K562 (cell line): ENCODE measurements around the gene PSMB4. TPM values are rescaled to one million over a fixed set of nuclear protein-coding genes. Genes with fewer than 3 reads are reported as not detected.
A peak's percentile ranks its signal among the peaks of the same experiment; 100 is the strongest.

Experiments
- ATAC-seq: fragments of 200-7000 bp; cut with Tn5 transposase; 3 replicates; pipeline ENCODE4 v1.9.1; 2020; ENCODE audit warnings: moderate library complexity
- BruUV-seq: library from RNA; stranded (reverse); fragments of 400-500 nt; replicated peaks from 2 replicates; lab custom pipeline; 2021; lab: Mats Ljungman, UMichigan
- CTCF ChIA-PET: fragments of 300-600 bp; formaldehyde crosslinking; extraction: SDS; loops from one replicate; lab custom pipeline; 2021; ENCODE audit warnings: low intra/inter-chr PET ratio; lab: Yijun Ruan, JAX
- POLR2A ChIA-PET: fragments of 300-600, 350-650 bp; sonication (Branson Sonifier 250); formaldehyde crosslinking; extraction: SDS; loops from one replicate; lab custom pipeline; 2021; ENCODE audit warnings: antibody characterized with exemption, inconsistent platforms; lab: Yijun Ruan, JAX
- DNase-seq, 4 experiments: peaks; one replicate each; pipeline versions ENCODE4 v3.0.0 to v3.0.0-alpha.2; 2011 to 2018; ENCODE audit warnings: low spot score in 3 of 4, mixed read lengths in 3 of 4; ENCODE audit errors: extremely low read depth in 1 of 4
- FAIRE-seq: peaks from 2 replicates; lab custom pipeline; 2011; peaks lifted over from hg19 to GRCh38; lab: Jason Lieb, UNC
- H2AFZ ChIP-seq: 2 replicates; pipeline ENCODE4 v1.6.0; 2011; ENCODE audit warnings: low read depth, low read length, control low read depth, inconsistent platforms
- H3K27ac ChIP-seq: fragments of 200-600 bp; 3 replicates; pipeline ENCODE4 v1.8.0; 2011; ENCODE audit warnings: low read depth, mild to moderate bottlenecking, control low read depth, inconsistent platforms, low read length, moderate library complexity, mixed read lengths; ENCODE audit errors: extremely low read depth
- H3K27me3 ChIP-seq, 2 experiments: fragments of 300-600 bp in 1 of 2; 2 replicates in 1 of 2; 3 replicates in 1 of 2; pipeline versions ENCODE4 v1.6.0 to v1.8.0; 2011; ENCODE audit warnings: inconsistent platforms in 2 of 2, low read length in 2 of 2, mild to moderate bottlenecking in 1 of 2, mixed read lengths in 1 of 2, moderate library complexity in 1 of 2; ENCODE audit not compliant: control insufficient read depth in 2 of 2, insufficient read depth in 2 of 2
- H3K36me3 ChIP-seq: fragments of 300-600 bp; 3 replicates; pipeline ENCODE4 v1.8.0; 2011; ENCODE audit warnings: mild to moderate bottlenecking, low read length, inconsistent platforms; ENCODE audit not compliant: control insufficient read depth, insufficient read depth
- H3K4me1 ChIP-seq, 2 experiments: fragments of 200-600 bp in 1 of 2; replicated peaks in 1 of 2; 2 replicates in 1 of 2; 3 replicates in 1 of 2; pipeline versions ENCODE4 v1.5.1 to v1.8.0; 2011; ENCODE audit warnings: inconsistent platforms in 2 of 2, low read length in 2 of 2, mild to moderate bottlenecking in 1 of 2, mixed read lengths in 1 of 2, moderate library complexity in 1 of 2; ENCODE audit not compliant: control insufficient read depth in 2 of 2, insufficient read depth in 2 of 2
- H3K4me2 ChIP-seq: 2 replicates; pipeline ENCODE4 v1.6.1; 2011; ENCODE audit warnings: low read length, control low read depth, inconsistent platforms, mixed read lengths; ENCODE audit not compliant: insufficient read depth
- H3K4me3 ChIP-seq: fragments of 200-600 bp; sonication (generic), shearing (Covaris generic); 2 replicates; pipeline ENCODE4 v1.5.1; 2016; ENCODE audit warnings: control low read depth, inconsistent platforms
- H3K79me2 ChIP-seq: fragments of 200-600 bp; 3 replicates; pipeline ENCODE4 v1.8.0; 2011; ENCODE audit warnings: low read length, inconsistent platforms; ENCODE audit not compliant: control insufficient read depth, insufficient read depth
- H3K9ac ChIP-seq, 2 experiments: 2 replicates each; pipeline versions ENCODE4 v1.6.0 to v1.6.1; 2011; ENCODE audit warnings: low read depth in 2 of 2, low read length in 2 of 2, control low read depth in 1 of 2, inconsistent platforms in 1 of 2, mild to moderate bottlenecking in 1 of 2, mixed read lengths in 1 of 2; ENCODE audit not compliant: insufficient read depth in 1 of 2
- H3K9me1 ChIP-seq: one replicate; pipeline ENCODE4 v1.6.0; 2011; ENCODE audit warnings: inconsistent platforms, mild to moderate bottlenecking, low read length, moderate library complexity; ENCODE audit not compliant: control insufficient read depth, insufficient read depth
- H3K9me3 ChIP-seq: replicated peaks from 2 replicates; pipeline ENCODE4 v1.5.1; 2011; ENCODE audit warnings: low read depth, low read length, inconsistent platforms; ENCODE audit not compliant: control insufficient read depth, insufficient read depth
- H4K20me1 ChIP-seq: replicated peaks from 2 replicates; pipeline ENCODE4 v1.6.1; 2011; ENCODE audit warnings: low read length, inconsistent platforms, mixed read lengths; ENCODE audit not compliant: control insufficient read depth, insufficient read depth
- KDM5B ChIP-seq: fragments of 200-600 bp; sonication (generic); IDR thresholded peaks from 2 replicates; pipeline ENCODE4 v1.6.1; 2012; ENCODE audit warnings: low read depth, mild to moderate bottlenecking, moderate library complexity, low read length, control low read depth, inconsistent platforms; ENCODE audit not compliant: insufficient replicate concordance
- POLR2A ChIP-seq: fragments of 450-650 bp; conservative IDR thresholded peaks from 2 replicates; pipeline ENCODE4 v1.6.1; 2016
- POLR2AphosphoS2 ChIP-seq: IDR thresholded peaks from 2 replicates; pipeline ENCODE4 v1.6.1; 2012; ENCODE audit warnings: low read length, improper control_type of control experiment
- POLR2AphosphoS5 ChIP-seq: IDR thresholded peaks from 2 replicates; pipeline ENCODE4 v1.6.1; 2011; ENCODE audit warnings: mild to moderate bottlenecking, low read depth, low read length, moderate library complexity; ENCODE audit not compliant: control insufficient read depth, insufficient read depth
- U2AF1 ChIP-seq: fragments of 200-400 bp; formaldehyde crosslinking; optimal IDR thresholded peaks from 2 replicates; pipeline ENCODE3; 2017; ENCODE audit warnings: mild to moderate bottlenecking, low read depth, low read length, moderate library complexity
- WGBS: fragments of 100-300 bp; shearing (Covaris generic); methylation state at CpG from one replicate; pipeline ENCODE4 v1.1.6; 2016; ENCODE audit warnings: low coverage, mixed read lengths; ENCODE audit not compliant: insufficient coverage; ENCODE audit errors: missing lambda C conversion rate; 5-methylcytosine and 5-hydroxymethylcytosine counted together
- in situ Hi-C: fragments of 300-500 bp; cut with MboI; formaldehyde crosslinking; loops from 4 replicates; pipeline ENCODE4 v1.15.0; 2018; ENCODE audit warnings: inconsistent platforms, mixed read lengths
- intact Hi-C: fragments of 100-400 bp; cut with micrococcal nuclease; formaldehyde crosslinking; loops from 2 replicates; pipeline ENCODE4 v1.14.2; 2022
- polyA plus RNA-seq, 8 experiments: library from polyadenylated mRNA; depleted of rRNA in 4 of 8; stranded (reverse) in 5 of 8; unstranded in 3 of 8; fragments of >200 nt; fragmentation: Nextera tagmentation in 2 of 8; fragmentation: Illumina TruSeq in 1 of 8; extraction: Ambion mirVana in 2 of 8; extraction: Trizol in 1 of 8; gene quantifications; 2 replicates each; pipeline versions ENCODE4 v1.2.1 to v1.2.3, GENCODE V29; 2011 to 2014; ENCODE audit warnings: inconsistent platforms in 1 of 8, missing spikeins in 1 of 8
- total RNA-seq, 7 experiments: library from RNA; depleted of rRNA in 6 of 7; stranded (reverse); fragments of >200 nt in 6 of 7; fragmentation: Illumina TruSeq in 2 of 7; extraction: Trizol in 2 of 7; gene quantifications; 2 replicates each; pipeline versions ENCODE4 v1.2.1 to v1.2.3, GENCODE V29; 2011 to 2021; ENCODE audit warnings: low replicate concordance in 1 of 7
- TF ChIP-seq, protein P1 (sequence below), 2 experiments: fragments of 150-350 bp in 1 of 2; IDR thresholded peaks; 2 replicates each; pipeline ENCODE4 v1.6.1; 2012 to 2016; ENCODE audit warnings: low read depth in 2 of 2, low read length in 2 of 2, mild to moderate bottlenecking in 1 of 2, moderate library complexity in 1 of 2
- TF ChIP-seq, protein P2 (sequence below): fragments of 450-650 bp; IDR thresholded peaks from 2 replicates; pipeline ENCODE4 v1.6.1; 2016; ENCODE audit warnings: missing biosample characterization, missing genetic modification characterization

Gene PSMB4
- total and polyA plus RNA-seq, 9 of the 15 experiments (the other 6 are each of a cell fraction or from before 2014, with no cell fraction given), result 397 to 674 (median 475) TPM

DNA sequence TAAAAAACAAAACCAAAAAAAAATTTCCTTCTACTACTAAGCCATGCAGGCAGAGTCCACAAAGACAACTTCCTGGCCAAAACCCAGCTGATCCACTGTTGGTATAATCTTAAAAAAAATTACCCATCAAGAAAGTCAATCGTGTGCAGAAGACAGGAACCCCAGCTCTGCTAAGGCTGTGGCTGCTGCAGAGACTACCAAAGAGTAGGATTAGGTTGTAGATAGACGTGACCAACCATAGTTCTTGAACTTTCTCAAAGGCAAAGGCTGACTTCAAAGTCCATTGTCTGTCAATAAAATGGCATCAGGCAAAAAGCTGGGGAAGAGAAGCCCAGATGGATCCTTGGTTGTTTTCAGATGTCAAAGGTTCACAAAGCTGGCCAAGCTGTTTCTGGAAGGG is 3.4 kb downstream of the PSMB4 start:
- Histone ChIP-seq H3K36me3 (peaks cover 71% of the 10 kb centered on the region; the same call in 2 of the 3 replicates), H3K9me3 (no peaks in the 10 kb centered on the region), H3K27ac (peak overlapping the region; percentile 17; the same call in 1 of the 3 replicates), H2AFZ (no peak overlapping the region), H3K4me1 (peaks cover 0 to 3% of the 10 kb centered on the region in 2 experiments; a peak in 3 of 5 replicates), H3K9me1 (no peaks in the 10 kb centered on the region), H3K9ac (no peak overlapping the region), H3K4me3 (no peak overlapping the region), H3K27me3 (no peaks in the 10 kb centered on the region), H3K79me2 (peaks cover 22% of the 10 kb centered on the region), H4K20me1 (0 out of 2 replicates have a peak, but pooled peaks cover 3% of the 10 kb centered on the region), H3K4me2 (no peak overlapping the region)
- POLR2A ChIA-PET, result interaction anchor here (0.7 to 1.2 kb wide), 4 partner anchors 17 to 71 kb away, joined by 3 to 5 read pairs (median 3); no protein-coding TSS in a partner anchor
- FAIRE-seq, result no peak
- 50% methylated on average over 2 of the region's 2 CpGs for WGBS
- CTCF ChIA-PET, result interaction anchor here (0.6 to 1.0 kb wide), 2 partner anchors 65 to 103 kb away, joined by 3 read pairs; no protein-coding TSS in a partner anchor
- in situ Hi-C loops (no loop called here), intact Hi-C loops (no loop called here)
- TF ChIP-seq POLR2A, result peak; percentile 37; the same call in 1 of the 2 replicates
- TF ChIP-seq POLR2AphosphoS5, result peak; percentile 73; the same call in 1 of the 2 replicates
- TF ChIP-seq, protein P1, sequence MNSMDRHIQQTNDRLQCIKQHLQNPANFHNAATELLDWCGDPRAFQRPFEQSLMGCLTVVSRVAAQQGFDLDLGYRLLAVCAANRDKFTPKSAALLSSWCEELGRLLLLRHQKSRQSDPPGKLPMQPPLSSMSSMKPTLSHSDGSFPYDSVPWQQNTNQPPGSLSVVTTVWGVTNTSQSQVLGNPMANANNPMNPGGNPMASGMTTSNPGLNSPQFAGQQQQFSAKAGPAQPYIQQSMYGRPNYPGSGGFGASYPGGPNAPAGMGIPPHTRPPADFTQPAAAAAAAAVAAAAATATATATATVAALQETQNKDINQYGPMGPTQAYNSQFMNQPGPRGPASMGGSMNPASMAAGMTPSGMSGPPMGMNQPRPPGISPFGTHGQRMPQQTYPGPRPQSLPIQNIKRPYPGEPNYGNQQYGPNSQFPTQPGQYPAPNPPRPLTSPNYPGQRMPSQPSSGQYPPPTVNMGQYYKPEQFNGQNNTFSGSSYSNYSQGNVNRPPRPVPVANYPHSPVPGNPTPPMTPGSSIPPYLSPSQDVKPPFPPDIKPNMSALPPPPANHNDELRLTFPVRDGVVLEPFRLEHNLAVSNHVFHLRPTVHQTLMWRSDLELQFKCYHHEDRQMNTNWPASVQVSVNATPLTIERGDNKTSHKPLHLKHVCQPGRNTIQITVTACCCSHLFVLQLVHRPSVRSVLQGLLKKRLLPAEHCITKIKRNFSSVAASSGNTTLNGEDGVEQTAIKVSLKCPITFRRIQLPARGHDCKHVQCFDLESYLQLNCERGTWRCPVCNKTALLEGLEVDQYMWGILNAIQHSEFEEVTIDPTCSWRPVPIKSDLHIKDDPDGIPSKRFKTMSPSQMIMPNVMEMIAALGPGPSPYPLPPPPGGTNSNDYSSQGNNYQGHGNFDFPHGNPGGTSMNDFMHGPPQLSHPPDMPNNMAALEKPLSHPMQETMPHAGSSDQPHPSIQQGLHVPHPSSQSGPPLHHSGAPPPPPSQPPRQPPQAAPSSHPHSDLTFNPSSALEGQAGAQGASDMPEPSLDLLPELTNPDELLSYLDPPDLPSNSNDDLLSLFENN (IDR thresholded peaks at IDR 0.05; ENCODE audit: low read depth in 2 of 2, low read length in 2 of 2), result no peak
- 0 out of 2 replicates have a peak, but pooled peaks have one; percentile 56 for TF ChIP-seq POLR2AphosphoS2
- TF ChIP-seq U2AF1, result no peak
- peak; percentile 27 for TF ChIP-seq KDM5B
- TF ChIP-seq, protein P2, sequence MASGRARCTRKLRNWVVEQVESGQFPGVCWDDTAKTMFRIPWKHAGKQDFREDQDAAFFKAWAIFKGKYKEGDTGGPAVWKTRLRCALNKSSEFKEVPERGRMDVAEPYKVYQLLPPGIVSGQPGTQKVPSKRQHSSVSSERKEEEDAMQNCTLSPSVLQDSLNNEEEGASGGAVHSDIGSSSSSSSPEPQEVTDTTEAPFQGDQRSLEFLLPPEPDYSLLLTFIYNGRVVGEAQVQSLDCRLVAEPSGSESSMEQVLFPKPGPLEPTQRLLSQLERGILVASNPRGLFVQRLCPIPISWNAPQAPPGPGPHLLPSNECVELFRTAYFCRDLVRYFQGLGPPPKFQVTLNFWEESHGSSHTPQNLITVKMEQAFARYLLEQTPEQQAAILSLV, result no peak
- no TSS peak for BruUV-seq
- no peak for ATAC-seq
- DNase-seq, result no peak
